Measurements from ENCODE around the gene NFAM1. TPM values are rescaled to one million over a fixed set of nuclear protein-coding genes. Genes with fewer than 3 reads are reported as not detected.
A peak's percentile ranks its signal among the peaks of the same experiment; 100 is the strongest.

Gene NFAM1
- total and polyA plus RNA-seq, 2 experiments from 2014 or later, result not detected

- H3K4me3 ChIP-seq, result no peak overlapping the region
- DNase-seq, result no peak
- no peaks in the 10 kb centered on the region for H3K79me2 ChIP-seq (ENCODE audit: insufficient read depth)
- no peaks in the 10 kb centered on the region for H3K4me1 ChIP-seq (ENCODE audit: insufficient read depth)
- TF ChIP-seq EZH2 (IDR thresholded peaks at IDR 0.05; ENCODE audit: insufficient read depth, poor library complexity, severe bottlenecking) (no peak), EZH2phosphoT487 (IDR thresholded peaks at IDR 0.05; ENCODE audit: insufficient read depth, low read depth) (no peak)
- H2AFZ ChIP-seq, result no peak overlapping the region
- no peak overlapping the region for H3K27ac ChIP-seq
- H3K9me3 ChIP-seq (ENCODE audit: low read depth), result no peaks in the 10 kb centered on the region
- no peaks in the 10 kb centered on the region for H3K9me2 ChIP-seq (ENCODE audit: insufficient read depth)
- in situ Hi-C loops (cut with MboI), result no loop called here
- no peaks in the 10 kb centered on the region for H4K20me1 ChIP-seq (ENCODE audit: insufficient read depth)
- no peaks in the 10 kb centered on the region for H3K36me3 ChIP-seq (ENCODE audit: low read depth)
- no peak overlapping the region for H3K9ac ChIP-seq
- H3K4me2 ChIP-seq (ENCODE audit: unreplicated experiment), result no peak overlapping the region
- peaks cover 2% of the 10 kb centered on the region; the same call in 1 of the 2 replicates for H3K27me3 ChIP-seq (replicated peaks; ENCODE audit: insufficient read depth)
- H3F3A ChIP-seq (ENCODE audit: insufficient read depth), result no peaks in the 10 kb centered on the region
- WGBS, 2 experiments (ENCODE audit: low coverage in 1 of 2, low lambda C conversion rate in 2 of 2, missing lambda C conversion rate in 2 of 2), result 84 to 90% methylated on average over 12 of the region's 12 CpGs
Measured at GRCh38 chr22:42425337-42425988, 6.7 kb downstream of the NFAM1 start.

GRCh38 chr22:42419243-42419881 is 12.8 kb downstream of the NFAM1 start:
- no peak overlapping the region for H2AFZ ChIP-seq
- WGBS, 2 experiments (ENCODE audit: low coverage in 1 of 2, low lambda C conversion rate in 2 of 2, missing lambda C conversion rate in 2 of 2), result 85 to 87% methylated on average over 18 of the region's 18 CpGs
- H3K4me3 ChIP-seq, result no peak overlapping the region
- no peaks in the 10 kb centered on the region for H3K36me3 ChIP-seq (ENCODE audit: low read depth)
- H4K20me1 ChIP-seq (ENCODE audit: insufficient read depth), result no peaks in the 10 kb centered on the region
- H3K79me2 ChIP-seq (ENCODE audit: insufficient read depth), result no peaks in the 10 kb centered on the region
- no peaks in the 10 kb centered on the region for H3K9me3 ChIP-seq (ENCODE audit: low read depth)
- no peak overlapping the region for H3K27ac ChIP-seq
- H3F3A ChIP-seq (ENCODE audit: insufficient read depth), result no peaks in the 10 kb centered on the region
- H3K9me2 ChIP-seq (ENCODE audit: insufficient read depth), result no peaks in the 10 kb centered on the region
- H3K27me3 ChIP-seq (replicated peaks; ENCODE audit: insufficient read depth), result no peaks in the 10 kb centered on the region
- no peak for DNase-seq
- in situ Hi-C loops (cut with MboI), result no loop called here
- TF ChIP-seq EZH2phosphoT487 (IDR thresholded peaks at IDR 0.05; ENCODE audit: insufficient read depth, low read depth), result no peak
- no peak for TF ChIP-seq EZH2 (IDR thresholded peaks at IDR 0.05; ENCODE audit: insufficient read depth, poor library complexity, severe bottlenecking)
- H3K9ac ChIP-seq, result no peak overlapping the region
- no peaks in the 10 kb centered on the region for H3K4me1 ChIP-seq (ENCODE audit: insufficient read depth)
- H3K4me2 ChIP-seq (ENCODE audit: unreplicated experiment), result no peak overlapping the region

GRCh38 chr22:42418811-42419242 is 13.4 kb downstream of the NFAM1 start:
- H3K9me2 ChIP-seq (ENCODE audit: insufficient read depth), result no peaks in the 10 kb centered on the region
- H3K9me3 ChIP-seq (ENCODE audit: low read depth), result no peaks in the 10 kb centered on the region
- no peaks in the 10 kb centered on the region for H4K20me1 ChIP-seq (ENCODE audit: insufficient read depth)
- H3K4me3 ChIP-seq, result no peak overlapping the region
- no peaks in the 10 kb centered on the region for H3K4me1 ChIP-seq (ENCODE audit: insufficient read depth)
- H3K79me2 ChIP-seq (ENCODE audit: insufficient read depth), result no peaks in the 10 kb centered on the region
- no peaks in the 10 kb centered on the region for H3K27me3 ChIP-seq (replicated peaks; ENCODE audit: insufficient read depth)
- no peak for TF ChIP-seq EZH2phosphoT487 (IDR thresholded peaks at IDR 0.05; ENCODE audit: insufficient read depth, low read depth)
- no peak for TF ChIP-seq EZH2 (IDR thresholded peaks at IDR 0.05; ENCODE audit: insufficient read depth, poor library complexity, severe bottlenecking)
- no peak overlapping the region for H3K27ac ChIP-seq
- no peaks in the 10 kb centered on the region for H3K36me3 ChIP-seq (ENCODE audit: low read depth)
- H2AFZ ChIP-seq, result no peak overlapping the region
- in situ Hi-C loops (cut with MboI), result no loop called here
- DNase-seq, result peak; percentile 29
- no peak overlapping the region for H3K9ac ChIP-seq
- no peak overlapping the region for H3K4me2 ChIP-seq (ENCODE audit: unreplicated experiment)
- H3F3A ChIP-seq (ENCODE audit: insufficient read depth), result no peaks in the 10 kb centered on the region
- 66 to 70% methylated on average over 12 of the region's 12 CpGs for WGBS, 2 experiments (ENCODE audit: low coverage in 1 of 2, low lambda C conversion rate in 2 of 2, missing lambda C conversion rate in 2 of 2)

- DNase-seq, result no peak
- Histone ChIP-seq H3K79me2 (ENCODE audit: insufficient read depth) (no peaks in the 10 kb centered on the region), H3K27me3 (replicated peaks; ENCODE audit: insufficient read depth) (no peaks in the 10 kb centered on the region), H3K36me3 (ENCODE audit: low read depth) (no peaks in the 10 kb centered on the region), H2AFZ (no peak overlapping the region), H3K9me3 (ENCODE audit: low read depth) (no peaks in the 10 kb centered on the region), H3F3A (ENCODE audit: insufficient read depth) (no peaks in the 10 kb centered on the region), H3K9ac (no peak overlapping the region), H3K9me2 (ENCODE audit: insufficient read depth) (no peaks in the 10 kb centered on the region), H3K4me2 (ENCODE audit: unreplicated experiment) (no peak overlapping the region), H3K27ac (no peak overlapping the region), H3K4me1 (ENCODE audit: insufficient read depth) (no peaks in the 10 kb centered on the region), H4K20me1 (ENCODE audit: insufficient read depth) (no peaks in the 10 kb centered on the region), H3K4me3 (no peak overlapping the region)
- TF ChIP-seq EZH2phosphoT487 (IDR thresholded peaks at IDR 0.05; ENCODE audit: insufficient read depth, low read depth) (no peak), EZH2 (IDR thresholded peaks at IDR 0.05; ENCODE audit: insufficient read depth, poor library complexity, severe bottlenecking) (no peak)
- in situ Hi-C loops (cut with MboI), result no loop called here
- WGBS, 2 experiments (ENCODE audit: low coverage in 1 of 2, low lambda C conversion rate in 2 of 2, missing lambda C conversion rate in 2 of 2), result 63 to 65% methylated on average over 8 to 11 of the region's 11 CpGs
Measured at GRCh38 chr22:42417645-42418305, 14.4 kb downstream of the NFAM1 start.
